Activated CD8-positive, alpha-beta T cell treated with anti-CD3 and anti-CD28 coated beads for 36 hours (primary cell): ENCODE measurements around the gene PLCB2. TPM values are rescaled to one million over a fixed set of nuclear protein-coding genes. Genes with fewer than 3 reads are reported as not detected.

Experiments used
- ATAC-seq: fragments of 200-7000 bp; cut with Tn5 transposase; one replicate; pipeline ENCODE4 v1.10.0; 2021; ENCODE audit warnings: mild to moderate bottlenecking, moderate library complexity
- CTCF ChIA-PET: fragments of 350-600 bp; sonication (Branson Sonifier 250); formaldehyde crosslinking; loops from one replicate; lab custom pipeline; 2021; ENCODE audit warnings: antibody characterized with exemption; lab: Charles Lee
- POLR2A ChIA-PET: fragments of 350-600 bp; sonication (Branson Sonifier 250); formaldehyde crosslinking; loops from one replicate; lab custom pipeline; 2021; ENCODE audit warnings: antibody characterized with exemption; lab: Charles Lee
- DNase-seq: peaks from one replicate; pipeline ENCODE4 v3.0.0-alpha.2; 2020
- H3K27ac Mint-ChIP-seq: one replicate; pipeline ENCODE4 v1.8.0; 2021; ENCODE audit warnings: mild to moderate bottlenecking, mixed read lengths
- H3K27me3 Mint-ChIP-seq: one replicate; pipeline ENCODE4 v1.8.0; 2021; ENCODE audit warnings: mixed read lengths
- H3K36me3 Mint-ChIP-seq: one replicate; pipeline ENCODE4 v1.8.0; 2021; ENCODE audit warnings: low read depth, mixed read lengths
- H3K4me1 Mint-ChIP-seq: one replicate; pipeline ENCODE4 v1.8.0; 2021; ENCODE audit warnings: low read depth, mixed read lengths
- H3K4me3 Mint-ChIP-seq: one replicate; pipeline ENCODE4 v1.8.0; 2021; ENCODE audit warnings: mild to moderate bottlenecking, moderate library complexity, mixed read lengths
- H3K9me3 Mint-ChIP-seq: one replicate; pipeline ENCODE4 v1.8.0; 2021; ENCODE audit warnings: mixed read lengths
- intact Hi-C: fragments of 100-400 bp; cut with micrococcal nuclease; formaldehyde crosslinking; loops from one replicate; pipeline ENCODE4 v1.10.0; 2022
- total RNA-seq, 2 experiments: library from RNA; stranded (reverse); gene quantifications; one replicate each; pipeline ENCODE4 v1.2.3, GENCODE V29; 2021
- TF ChIP-seq, protein P1 (sequence below): fragments of 200-600 bp; IDR thresholded peaks from one replicate; pipeline ENCODE4 v1.8.0; 2022; ENCODE audit warnings: antibody characterized with exemption, mild to moderate bottlenecking

The PLCB2 gene
- total RNA-seq, 2 experiments from 2014 or later, result 44.6 to 58.8 TPM

DNA sequence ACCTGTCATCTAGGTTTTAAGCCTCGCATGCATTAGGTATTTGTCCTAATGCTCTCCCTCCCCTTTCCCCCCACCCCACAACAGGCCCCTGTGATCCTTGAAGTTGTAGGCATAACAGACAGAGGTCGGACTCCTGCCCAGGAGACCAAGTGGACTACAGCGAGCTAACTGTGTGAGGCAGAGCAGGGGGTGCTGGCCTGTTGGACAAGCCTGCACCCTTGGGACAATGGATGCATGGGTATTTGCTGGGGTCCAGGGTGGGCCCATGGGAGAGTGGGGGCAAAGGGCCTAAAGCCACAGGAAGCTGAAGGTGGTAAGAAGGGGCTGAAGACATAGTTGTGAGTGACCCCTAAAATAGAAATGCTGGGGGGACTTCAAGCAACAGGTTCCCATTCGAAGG is 2.5 kb downstream of the PLCB2 start:
- ChIA-PET CTCF (interaction anchor here (1.7 to 23.8 kb wide), 4 partner anchors 16 to 34 kb away, joined by 5 to 595 read pairs (median 192); partner anchors contain the start of genes CCDC9B and INAFM2), POLR2A (interaction anchor here (1.0 kb wide), 1 partner anchor 28 kb away, joined by 3 read pairs; no protein-coding TSS in a partner anchor)
- H3K4me3 Mint-ChIP-seq, result no peak overlapping the region
- H3K27ac Mint-ChIP-seq, result no peak overlapping the region
- intact Hi-C loops, result no loop called here
- H3K9me3 Mint-ChIP-seq, result no peaks in the 10 kb centered on the region
- ATAC-seq (no peak), DNase-seq (no peak)
- TF ChIP-seq, protein P1, sequence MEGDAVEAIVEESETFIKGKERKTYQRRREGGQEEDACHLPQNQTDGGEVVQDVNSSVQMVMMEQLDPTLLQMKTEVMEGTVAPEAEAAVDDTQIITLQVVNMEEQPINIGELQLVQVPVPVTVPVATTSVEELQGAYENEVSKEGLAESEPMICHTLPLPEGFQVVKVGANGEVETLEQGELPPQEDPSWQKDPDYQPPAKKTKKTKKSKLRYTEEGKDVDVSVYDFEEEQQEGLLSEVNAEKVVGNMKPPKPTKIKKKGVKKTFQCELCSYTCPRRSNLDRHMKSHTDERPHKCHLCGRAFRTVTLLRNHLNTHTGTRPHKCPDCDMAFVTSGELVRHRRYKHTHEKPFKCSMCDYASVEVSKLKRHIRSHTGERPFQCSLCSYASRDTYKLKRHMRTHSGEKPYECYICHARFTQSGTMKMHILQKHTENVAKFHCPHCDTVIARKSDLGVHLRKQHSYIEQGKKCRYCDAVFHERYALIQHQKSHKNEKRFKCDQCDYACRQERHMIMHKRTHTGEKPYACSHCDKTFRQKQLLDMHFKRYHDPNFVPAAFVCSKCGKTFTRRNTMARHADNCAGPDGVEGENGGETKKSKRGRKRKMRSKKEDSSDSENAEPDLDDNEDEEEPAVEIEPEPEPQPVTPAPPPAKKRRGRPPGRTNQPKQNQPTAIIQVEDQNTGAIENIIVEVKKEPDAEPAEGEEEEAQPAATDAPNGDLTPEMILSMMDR, result no peak
- peaks cover 30% of the 10 kb centered on the region for H3K36me3 Mint-ChIP-seq
- H3K27me3 Mint-ChIP-seq, result no peaks in the 10 kb centered on the region
- H3K4me1 Mint-ChIP-seq, result peaks cover 36% of the 10 kb centered on the region

DNA sequence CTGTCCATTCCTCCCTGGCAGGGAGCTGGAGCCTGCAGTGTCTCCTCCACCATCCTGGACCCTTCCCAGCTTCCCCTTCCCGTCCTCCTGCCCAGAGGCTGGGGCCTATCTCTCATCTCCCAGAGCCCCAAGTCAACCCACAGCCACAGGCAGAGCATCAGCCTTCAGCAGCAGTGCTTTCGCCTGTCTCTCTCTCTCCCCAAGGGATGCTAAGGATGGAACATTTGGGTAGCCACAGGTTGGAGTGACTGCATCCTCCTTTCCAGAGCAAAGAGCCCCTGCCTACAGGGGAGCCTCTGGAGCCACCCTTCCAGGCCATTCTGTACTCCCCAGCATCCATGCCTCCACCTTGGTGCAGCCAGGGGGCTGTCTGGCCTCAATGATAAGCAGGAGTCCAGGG is 4.2 kb downstream of the PLCB2 start:
- DNase-seq (no peak), ATAC-seq (no peak)
- Mint-ChIP-seq H3K27ac (no peak overlapping the region), H3K4me3 (no peak overlapping the region), H3K27me3 (no peaks in the 10 kb centered on the region), H3K4me1 (peaks cover 21% of the 10 kb centered on the region), H3K9me3 (peaks cover 1% of the 10 kb centered on the region), H3K36me3 (peaks cover 42% of the 10 kb centered on the region)
- POLR2A ChIA-PET, result no interaction called here
- TF ChIP-seq, protein P1, result no peak
- intact Hi-C loops, result no loop called here
- CTCF ChIA-PET, result interaction anchor here (0.8 to 23.8 kb wide), 4 partner anchors 17 to 268 kb away, joined by 3 to 595 read pairs (median 6); partner anchors contain the start of gene INAFM2

DNA sequence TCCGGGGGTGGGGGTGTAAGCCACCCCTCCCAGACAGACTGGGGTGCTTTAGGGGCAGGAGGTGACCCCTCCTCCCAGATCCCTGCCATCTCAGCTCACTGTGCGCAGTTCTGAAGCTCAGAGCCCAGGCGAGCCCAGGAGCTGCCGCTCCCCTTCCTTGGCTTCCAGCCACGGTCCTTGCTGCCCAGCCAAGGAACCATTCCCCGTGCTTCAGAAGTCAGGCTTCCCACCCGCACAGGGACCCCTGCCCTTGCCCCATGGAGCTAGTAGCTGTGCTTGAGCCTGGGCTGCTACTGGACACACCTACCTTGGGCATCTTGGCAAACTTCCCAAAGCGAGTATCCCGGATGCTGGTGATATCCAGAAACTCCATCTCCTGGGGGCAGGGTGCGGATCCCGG is 4.8 kb downstream of the PLCB2 start:
- Mint-ChIP-seq H3K27ac (no peak overlapping the region), H3K9me3 (peaks cover 1% of the 10 kb centered on the region), H3K4me3 (no peak overlapping the region), H3K36me3 (peaks cover 42% of the 10 kb centered on the region), H3K27me3 (no peaks in the 10 kb centered on the region), H3K4me1 (peaks cover 21% of the 10 kb centered on the region)
- TF ChIP-seq, protein P1, result no peak
- CTCF ChIA-PET, result interaction anchor here (0.8 to 23.8 kb wide), 3 partner anchors 17 to 267 kb away, joined by 3 to 595 read pairs (median 4); no protein-coding TSS in a partner anchor
- intact Hi-C loops, result no loop called here
- DNase-seq (no peak), ATAC-seq (no peak)
- POLR2A ChIA-PET, result no interaction called here

DNA sequence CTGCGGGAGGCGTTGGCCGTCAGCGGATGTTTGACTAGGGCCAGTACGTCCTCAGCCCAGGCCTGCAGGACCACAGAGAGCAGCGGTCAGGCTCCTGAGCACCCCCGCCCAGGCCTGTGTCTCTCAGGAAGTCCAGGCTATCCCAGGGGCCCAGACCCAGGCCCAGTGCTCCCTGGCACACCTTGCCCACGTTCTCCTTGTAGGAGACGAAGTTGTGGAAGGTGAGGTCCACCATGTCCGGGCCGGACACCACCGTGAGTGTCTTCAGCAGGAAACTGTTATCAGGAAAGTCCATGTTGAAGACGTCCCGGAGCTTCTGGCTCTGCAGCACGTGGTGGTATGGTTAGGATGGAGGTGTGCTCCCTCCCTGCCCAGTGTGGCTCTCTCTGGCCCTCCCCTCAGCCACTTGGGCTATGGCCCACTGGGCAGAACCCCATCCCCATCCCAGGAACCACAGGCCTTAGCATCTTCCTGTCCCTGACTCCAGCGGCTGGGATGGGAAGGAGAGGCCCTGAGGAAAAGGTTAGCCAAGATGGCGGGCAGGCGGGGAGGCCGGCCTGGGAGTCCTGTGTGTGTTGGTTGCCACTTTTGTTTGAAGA is 5.3 kb downstream of the PLCB2 start:
- no peak for DNase-seq
- Mint-ChIP-seq H3K9me3 (peaks cover 1% of the 10 kb centered on the region), H3K27me3 (no peaks in the 10 kb centered on the region), H3K4me1 (peaks cover 21% of the 10 kb centered on the region), H3K27ac (no peak overlapping the region), H3K4me3 (no peak overlapping the region), H3K36me3 (peaks cover 42% of the 10 kb centered on the region)
- ChIA-PET POLR2A (interaction anchor here (0.9 kb wide), 1 partner anchor 9 kb away, joined by 3 read pairs; no protein-coding TSS in a partner anchor), CTCF (interaction anchor here (1.8 to 23.8 kb wide), 3 partner anchors 8 to 29 kb away, joined by 5 to 595 read pairs (median 11); no protein-coding TSS in a partner anchor)
- ATAC-seq, result no peak
- TF ChIP-seq, protein P1, result no peak
- intact Hi-C loops, result no loop called here
